H1 (cell line): ENCODE results near the gene SEMA7A.

Source experiments
- E2F6 ChIP-seq: IDR thresholded peaks from 2 replicates; pipeline ENCODE4 v1.6.1; 2012; ENCODE audit warnings: inconsistent platforms
- POLR2A ChIP-seq, 2 experiments: IDR thresholded peaks; 1 replicate in 1 of 2; 2 replicates in 1 of 2; pipeline ENCODE4 v1.6.1; 2011; ENCODE audit warnings: low read depth in 2 of 2, low read length in 2 of 2, mild to moderate bottlenecking in 2 of 2; ENCODE audit errors: control extremely low read depth in 1 of 2
- RFX5 ChIP-seq: IDR thresholded peaks from 2 replicates; pipeline ENCODE4 v1.6.1; 2011; ENCODE audit warnings: low read depth, low read length, improper control_type of control experiment, borderline replicate concordance
- RNF2 ChIP-seq: fragments of 200-900, 300-1000 bp; sonication (generic); IDR thresholded peaks from 2 replicates; pipeline ENCODE4 v1.7.1; 2016; ENCODE audit warnings: borderline replicate concordance, low read depth, mild to moderate bottlenecking, antibody characterized with exemption, low read length; ENCODE audit not compliant: poor library complexity, severe bottlenecking; ENCODE audit errors: missing control alignments
- SRF ChIP-seq: IDR thresholded peaks from 2 replicates; pipeline ENCODE4 v1.6.1; 2011; ENCODE audit warnings: mild to moderate bottlenecking, low read depth, low read length, moderate library complexity
- TF ChIP-seq, protein P1 (sequence below): IDR thresholded peaks from 2 replicates; pipeline ENCODE4 v1.6.1; 2012; ENCODE audit warnings: low read length, inconsistent platforms

- TF ChIP-seq SRF (no peak), RNF2 (no peak), POLR2A (IDR thresholded peaks at IDR 0.05; ENCODE audit: control extremely low read depth in 1 of 2, low read depth in 2 of 2, low read length in 2 of 2) (no peak), RFX5 (no peak), E2F6 (no peak)
- TF ChIP-seq, protein P1, sequence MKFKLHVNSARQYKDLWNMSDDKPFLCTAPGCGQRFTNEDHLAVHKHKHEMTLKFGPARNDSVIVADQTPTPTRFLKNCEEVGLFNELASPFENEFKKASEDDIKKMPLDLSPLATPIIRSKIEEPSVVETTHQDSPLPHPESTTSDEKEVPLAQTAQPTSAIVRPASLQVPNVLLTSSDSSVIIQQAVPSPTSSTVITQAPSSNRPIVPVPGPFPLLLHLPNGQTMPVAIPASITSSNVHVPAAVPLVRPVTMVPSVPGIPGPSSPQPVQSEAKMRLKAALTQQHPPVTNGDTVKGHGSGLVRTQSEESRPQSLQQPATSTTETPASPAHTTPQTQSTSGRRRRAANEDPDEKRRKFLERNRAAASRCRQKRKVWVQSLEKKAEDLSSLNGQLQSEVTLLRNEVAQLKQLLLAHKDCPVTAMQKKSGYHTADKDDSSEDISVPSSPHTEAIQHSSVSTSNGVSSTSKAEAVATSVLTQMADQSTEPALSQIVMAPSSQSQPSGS = no peak
Measured at GRCh38 chr15:74432271-74432967, 1.3 kb downstream of the SEMA7A start.
